ENCODE results near the gene FAM20C. TPM values are rescaled to one million over a fixed set of nuclear protein-coding genes. Genes with fewer than 3 reads are reported as not detected.

Gene FAM20C
- total RNA-seq, 1 experiment from 2014 or later, result 14.8 TPM

GRCh38 chr7:187227-187927 lies 5.0 kb upstream of the FAM20C start:
- in situ Hi-C loops (cut with HindIII; ENCODE audit: low sequenced_read_pairs), result no loop called here
- DNase-seq (ENCODE audit: low spot score), result no peak

- DNase-seq (ENCODE audit: low spot score), result no peak
- in situ Hi-C loops (cut with HindIII; ENCODE audit: low sequenced_read_pairs), result no loop called here
These were observed 4.2 kb upstream of the FAM20C start for GRCh38 chr7:188174-188573.

GRCh38 chr7:188727-189500 lies 3.5 kb upstream of the FAM20C start:
- in situ Hi-C loops (cut with HindIII; ENCODE audit: low sequenced_read_pairs), result no loop called here
- no peak for DNase-seq (ENCODE audit: low spot score)

- in situ Hi-C loops (cut with HindIII; ENCODE audit: low sequenced_read_pairs), result no loop called here
- DNase-seq (ENCODE audit: low spot score), result no peak
These were observed 2.7 kb upstream of the FAM20C start for GRCh38 chr7:189719-190118.

- in situ Hi-C loops (cut with HindIII; ENCODE audit: low sequenced_read_pairs), result no loop called here
- no peak for DNase-seq (ENCODE audit: low spot score)
These were observed 2.2 kb upstream of the FAM20C start for GRCh38 chr7:190196-190595.

GRCh38 chr7:191105-191980 lies 1.0 kb upstream of the FAM20C start:
- peak; percentile 51 for DNase-seq (ENCODE audit: low spot score)
- in situ Hi-C loops (cut with HindIII; ENCODE audit: low sequenced_read_pairs), result no loop called here

- DNase-seq (ENCODE audit: low spot score), result peak; percentile 29
These were observed 520 bp downstream of the FAM20C start for GRCh38 chr7:192701-193480.

GRCh38 chr7:193481-194251 lies 1.3 kb downstream of the FAM20C start:
- peak; percentile 32 for DNase-seq (ENCODE audit: low spot score)
- in situ Hi-C loops (cut with HindIII; ENCODE audit: low sequenced_read_pairs), result no loop called here

More at GRCh38 chr7:192701-193480, 520 bp downstream of the FAM20C start:
- in situ Hi-C loops (cut with HindIII; ENCODE audit: low sequenced_read_pairs), result no loop called here

- peak; percentile 39 for DNase-seq (ENCODE audit: low spot score)
- in situ Hi-C loops (cut with HindIII; ENCODE audit: low sequenced_read_pairs), result no loop called here
These were observed 2.1 kb downstream of the FAM20C start for GRCh38 chr7:194252-195009.

GRCh38 chr7:195010-195829 lies 2.8 kb downstream of the FAM20C start:
- in situ Hi-C loops (cut with HindIII; ENCODE audit: low sequenced_read_pairs), result no loop called here
- DNase-seq (ENCODE audit: low spot score), result no peak

GRCh38 chr7:195830-196128 lies 3.4 kb downstream of the FAM20C start:
- in situ Hi-C loops (cut with HindIII; ENCODE audit: low sequenced_read_pairs), result no loop called here
- no peak for DNase-seq (ENCODE audit: low spot score)

- in situ Hi-C loops (cut with HindIII; ENCODE audit: low sequenced_read_pairs), result no loop called here
- no peak for DNase-seq (ENCODE audit: low spot score)
These were observed 3.9 kb downstream of the FAM20C start for GRCh38 chr7:196283-196682.

- DNase-seq (ENCODE audit: low spot score), result no peak
These were observed 4.5 kb downstream of the FAM20C start for GRCh38 chr7:196778-197321.

GRCh38 chr7:197413-198335 lies 5.3 kb downstream of the FAM20C start:
- in situ Hi-C loops (cut with HindIII; ENCODE audit: low sequenced_read_pairs), result no loop called here
- peak; percentile 64 for DNase-seq (ENCODE audit: low spot score)

More at GRCh38 chr7:196778-197321, 4.5 kb downstream of the FAM20C start:
- in situ Hi-C loops (cut with HindIII; ENCODE audit: low sequenced_read_pairs), result no loop called here

GRCh38 chr7:199483-200249 lies 7.3 kb downstream of the FAM20C start:
- in situ Hi-C loops (cut with HindIII; ENCODE audit: low sequenced_read_pairs), result no loop called here
- DNase-seq (ENCODE audit: low spot score), result no peak
